HPDE6-E6E7 (cell line): ENCODE data around the gene STAT2.
A peak's percentile ranks its signal among the peaks of the same experiment; 100 is the strongest.
"Not testable (repeated sequence)": the region's sequence is repeated elsewhere in the genome, so short reads cannot be mapped to it uniquely, and the experiment has no call there.

Experiments used
- DNase-seq: peaks from one replicate; pipeline ENCODE4 v3.0.0; 2011; ENCODE audit warnings: missing footprints; ENCODE audit errors: extremely low spot score

Gene STAT2

DNA sequence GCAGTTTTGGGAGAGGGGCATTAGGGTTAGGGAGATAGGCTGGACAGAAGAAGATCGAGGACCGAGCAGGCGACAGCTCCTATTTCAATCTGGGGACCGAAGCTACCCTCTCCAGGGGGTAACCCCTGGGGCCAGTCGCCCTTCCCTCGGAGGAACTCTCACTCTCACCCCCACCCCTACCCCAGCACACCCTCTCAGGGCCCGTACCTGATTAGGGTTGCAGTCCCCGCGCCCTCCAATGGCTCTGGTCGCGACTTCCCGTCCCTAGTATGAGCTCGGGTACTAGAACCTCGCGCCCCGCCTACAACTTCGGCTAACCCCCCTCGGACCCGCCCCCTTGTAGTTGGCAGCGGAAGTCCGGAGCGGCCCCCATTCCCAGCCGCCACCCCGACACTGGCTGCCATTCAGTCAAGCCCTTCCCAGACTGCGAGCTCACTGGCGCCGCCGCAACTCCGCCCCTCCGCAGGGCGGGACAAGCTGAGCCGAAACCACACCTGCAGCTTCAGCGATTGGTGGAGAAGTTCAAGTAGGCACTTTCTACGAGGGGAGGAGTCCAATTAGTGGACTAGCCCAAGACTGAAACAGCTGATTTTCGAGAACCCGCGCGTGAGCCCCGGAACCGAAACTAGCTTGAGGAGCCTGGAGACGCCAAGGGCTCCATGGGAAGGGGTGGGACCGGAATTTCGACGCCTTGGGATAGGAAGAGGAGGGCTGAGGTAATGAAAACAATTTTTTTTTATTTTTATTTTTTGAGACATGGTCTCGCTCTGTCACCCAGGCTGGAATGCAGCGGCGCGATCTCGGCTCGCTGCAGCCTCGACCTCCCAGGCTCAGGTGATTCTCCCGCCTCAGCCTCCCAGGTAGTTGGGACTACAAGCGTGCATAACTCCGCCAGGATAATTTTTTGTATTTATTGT is at the start of gene STAT2:
Gene STAT2, minus strand, starts transcription at position 257 of the 917 bp plus-strand sequence. CDS start 3,536 bp downstream, outside the sequence.
- DNase-seq: peak; percentile 96

DNA sequence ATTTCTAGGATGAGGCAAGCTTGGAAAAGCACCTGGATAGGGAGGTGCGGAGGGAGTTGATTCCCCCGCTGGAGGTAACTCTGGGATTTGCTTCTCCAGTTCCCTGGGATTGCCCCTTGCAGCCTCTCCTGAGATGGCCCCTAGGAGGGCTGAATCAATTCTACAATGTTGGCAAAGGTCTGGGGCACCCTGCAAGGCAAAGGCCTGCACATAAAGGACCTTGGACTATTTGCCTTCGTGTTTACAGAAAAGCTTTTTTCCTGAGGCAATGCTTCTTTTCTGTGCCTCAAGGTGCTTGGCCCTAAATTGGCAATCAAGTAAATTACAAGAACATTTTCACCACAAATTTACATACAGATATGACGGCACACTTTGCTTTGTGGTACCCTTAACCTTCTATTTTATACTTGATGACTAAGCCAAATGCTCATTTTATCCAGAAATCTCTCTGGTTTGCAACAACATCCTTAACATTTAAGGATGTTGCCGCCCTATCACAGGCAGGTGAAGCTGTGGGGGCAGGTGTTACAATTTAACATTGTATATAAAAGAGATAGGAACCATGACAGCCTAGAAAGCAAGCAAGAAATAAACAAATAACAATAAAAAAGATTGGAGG is 49.0 kb upstream of the STAT2 start:
- DNase-seq: no peak

DNA sequence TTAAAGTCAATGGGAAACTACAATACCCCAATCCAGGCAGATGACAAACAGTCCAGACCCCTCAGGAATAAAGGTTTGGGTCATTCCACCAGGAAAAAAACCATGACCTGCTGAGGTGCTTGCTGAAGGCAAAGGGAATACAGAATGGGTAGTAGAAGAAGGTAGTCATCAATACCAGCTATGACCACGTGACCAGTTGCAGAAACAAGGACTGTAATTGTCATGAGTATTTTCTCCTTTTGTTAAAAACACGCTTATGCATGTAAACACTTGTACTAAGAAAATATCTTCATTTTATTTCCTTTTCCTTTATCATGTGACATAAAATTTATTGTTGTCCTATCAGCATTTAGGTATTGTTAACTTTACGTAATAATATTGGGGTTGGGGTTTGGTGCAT is 44.3 kb upstream of the STAT2 start:
- DNase-seq: not testable (repeated sequence)

DNA sequence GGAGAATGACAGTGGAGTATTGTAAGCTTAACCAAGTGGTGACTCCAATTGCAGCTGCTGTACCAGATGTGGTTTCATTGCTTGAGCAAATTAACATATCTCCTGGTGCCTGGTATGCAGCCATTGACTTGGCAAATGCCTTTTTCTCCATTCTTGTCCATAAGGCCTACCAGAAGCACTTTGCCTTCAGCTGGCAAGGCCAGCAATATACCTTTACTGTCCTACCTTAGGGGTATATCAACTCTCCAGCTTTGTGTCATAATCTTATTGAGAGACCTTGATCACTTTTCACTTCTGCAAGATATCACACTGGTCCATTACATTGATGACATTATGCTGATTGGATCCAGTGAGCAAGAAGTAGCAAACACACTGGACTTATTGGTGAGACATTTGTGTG is 41.7 kb upstream of the STAT2 start:
- not testable (repeated sequence) for DNase-seq

DNA sequence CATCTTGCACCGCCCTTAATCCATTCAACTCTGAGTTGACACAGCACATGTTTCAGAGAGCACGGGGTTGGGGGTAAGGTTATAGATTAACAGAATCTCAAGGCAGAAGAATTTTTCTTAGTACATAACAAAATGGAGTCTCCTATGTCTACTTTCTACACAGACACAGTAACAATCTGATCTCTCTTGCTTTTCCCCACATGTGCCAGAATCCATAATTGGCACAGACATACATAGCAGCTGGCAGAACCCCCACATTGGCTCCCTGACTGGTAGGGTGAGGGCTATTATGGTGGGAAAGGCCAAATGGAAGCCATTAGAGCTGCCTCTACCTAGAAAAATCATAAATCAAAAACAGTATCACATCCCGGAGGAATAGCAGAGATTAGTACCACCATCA is 41.2 kb upstream of the STAT2 start:
- DNase-seq: not testable (repeated sequence)

DNA sequence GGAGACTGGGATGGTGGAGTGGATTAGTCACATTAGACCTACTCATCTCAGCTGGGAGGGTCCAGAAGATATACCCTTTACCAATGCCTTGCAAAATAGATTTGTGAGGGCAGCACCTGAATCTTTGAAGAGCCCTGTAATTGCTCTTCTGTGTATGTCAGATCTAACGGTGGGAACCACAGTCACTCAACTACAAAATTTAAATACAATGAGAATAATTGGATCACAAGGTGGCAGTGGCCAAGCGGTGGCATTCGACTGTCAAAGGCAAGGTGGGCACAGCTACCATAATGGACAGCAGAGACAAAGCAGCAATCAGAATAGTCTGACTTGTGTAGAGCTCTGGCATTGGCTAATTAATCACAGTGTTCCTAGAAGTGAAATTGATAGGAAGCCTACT is 39.6 kb upstream of the STAT2 start:
- DNase-seq: not testable (repeated sequence)

DNA sequence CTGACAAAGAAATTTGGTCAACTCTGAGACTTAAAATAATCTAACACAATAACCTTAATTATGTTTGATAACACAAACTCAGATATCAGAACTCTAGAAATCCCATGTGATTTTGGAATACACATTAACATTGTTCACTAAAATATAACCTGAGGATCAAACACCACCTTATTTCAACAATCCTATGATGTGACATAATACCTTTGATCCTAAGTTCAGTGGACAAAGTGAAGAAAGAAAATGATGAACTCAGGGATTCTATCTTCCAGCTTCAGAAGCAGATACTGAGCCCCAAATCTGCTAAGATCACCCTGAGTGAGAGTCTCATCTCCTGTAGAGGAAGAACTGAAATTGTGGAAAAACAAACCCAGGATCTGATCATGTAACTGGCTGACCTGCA is 38.4 kb upstream of the STAT2 start:
- DNase-seq: no peak

DNA sequence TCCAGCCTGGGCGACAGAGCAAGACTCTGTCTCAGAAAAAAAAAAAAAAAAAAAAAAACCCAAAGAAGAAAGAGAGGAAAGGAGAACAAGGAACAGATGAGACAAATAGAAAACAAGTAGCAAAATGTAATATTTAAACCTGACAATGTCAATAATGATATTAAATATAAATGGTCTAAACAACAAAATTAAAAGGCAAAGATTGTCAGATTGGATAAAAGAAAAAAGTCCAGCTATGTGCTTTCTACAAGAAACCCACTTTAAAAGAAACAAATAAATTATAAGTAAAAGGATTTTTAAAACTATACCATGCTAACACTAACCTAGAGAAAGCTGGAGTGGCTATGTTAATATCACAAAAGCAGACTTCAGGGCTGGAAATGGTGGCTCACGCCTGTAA is 32.4 kb upstream of the STAT2 start:
- no peak for DNase-seq

DNA sequence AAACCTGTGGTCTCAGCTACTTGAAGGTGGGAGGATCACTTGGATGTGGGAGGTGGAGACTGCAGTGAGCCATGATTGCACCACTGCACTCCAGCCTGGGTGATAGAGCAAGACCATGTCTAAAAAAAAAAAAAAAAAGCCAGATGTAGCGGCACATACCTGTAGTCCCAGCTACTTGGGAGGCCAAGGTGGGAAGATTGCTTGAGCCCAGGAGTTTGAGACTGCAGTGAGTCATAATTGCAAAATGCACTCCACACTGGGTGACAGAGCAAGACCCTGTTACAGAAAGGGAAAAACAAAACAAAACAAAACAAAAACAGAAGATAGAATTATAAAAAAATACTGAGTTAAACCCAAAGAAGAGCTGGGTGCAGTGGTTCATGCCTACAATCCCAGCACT is 31.8 kb upstream of the STAT2 start:
- DNase-seq: no peak

DNA sequence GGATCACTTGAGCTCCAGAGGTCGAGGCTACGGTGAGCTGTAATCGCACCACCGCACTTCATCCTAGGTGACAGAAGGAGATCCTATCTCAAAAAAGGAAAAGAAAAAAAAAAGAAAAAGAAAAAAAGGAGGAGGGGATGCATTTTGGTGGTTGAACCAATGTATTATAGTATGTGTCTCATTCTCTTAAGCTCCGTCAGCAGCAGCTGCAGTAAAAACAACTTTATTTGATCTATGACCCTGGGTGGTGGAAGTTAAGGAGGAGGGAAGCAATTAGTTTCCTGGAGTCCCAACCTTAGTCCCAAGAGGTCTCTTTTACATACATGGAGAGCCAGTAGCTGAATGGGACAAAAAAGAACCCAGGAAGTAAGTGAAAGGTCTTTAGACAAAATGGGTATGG is 29.5 kb upstream of the STAT2 start:
- DNase-seq: no peak

DNA sequence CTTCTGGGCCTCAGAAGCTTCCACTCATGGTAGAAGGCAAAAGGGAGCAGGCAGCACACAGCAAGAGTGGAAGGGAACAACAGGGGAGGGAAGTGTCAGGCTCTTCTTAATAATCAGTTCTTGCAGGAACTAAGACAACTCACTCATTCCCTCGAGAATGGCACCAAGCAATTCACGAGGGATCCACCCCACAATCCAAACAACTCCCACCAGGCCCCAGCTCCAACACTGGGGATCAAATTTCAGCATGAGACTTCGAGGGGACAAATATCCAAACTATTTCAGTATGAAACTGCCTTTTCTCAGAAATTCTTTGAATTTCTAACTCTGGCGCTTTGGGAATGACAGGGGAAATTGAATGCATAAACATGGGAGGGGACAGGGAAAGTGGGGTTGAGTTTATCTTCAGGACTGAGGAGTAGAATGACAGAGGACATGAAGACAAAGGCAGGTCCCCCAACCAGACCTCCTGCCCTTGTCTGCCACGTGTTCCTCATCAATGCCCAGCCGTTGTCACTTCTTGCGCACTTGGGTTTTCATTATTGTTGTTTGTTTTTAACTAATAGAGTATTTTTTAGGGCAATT is 27.3 kb upstream of the STAT2 start:
- no peak for DNase-seq

DNA sequence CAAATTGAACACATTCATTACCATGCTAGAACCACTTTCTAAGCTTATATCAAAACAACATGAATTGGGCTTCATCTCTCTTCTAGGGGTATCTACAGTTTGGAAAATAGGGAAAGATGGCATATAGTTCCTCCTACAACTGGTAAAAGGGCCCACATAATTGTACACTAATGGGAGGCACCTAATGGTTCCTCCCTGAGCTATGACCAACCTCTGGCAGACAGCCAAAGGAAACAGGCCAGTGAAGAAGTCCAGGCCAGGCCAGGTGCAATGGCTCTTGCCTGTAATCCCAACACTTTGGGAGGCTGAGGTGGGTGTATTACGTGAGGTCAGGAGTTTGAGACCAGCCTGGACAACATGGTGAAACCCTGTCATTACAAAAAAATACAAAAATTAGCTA is 26.0 kb upstream of the STAT2 start:
- no peak for DNase-seq

DNA sequence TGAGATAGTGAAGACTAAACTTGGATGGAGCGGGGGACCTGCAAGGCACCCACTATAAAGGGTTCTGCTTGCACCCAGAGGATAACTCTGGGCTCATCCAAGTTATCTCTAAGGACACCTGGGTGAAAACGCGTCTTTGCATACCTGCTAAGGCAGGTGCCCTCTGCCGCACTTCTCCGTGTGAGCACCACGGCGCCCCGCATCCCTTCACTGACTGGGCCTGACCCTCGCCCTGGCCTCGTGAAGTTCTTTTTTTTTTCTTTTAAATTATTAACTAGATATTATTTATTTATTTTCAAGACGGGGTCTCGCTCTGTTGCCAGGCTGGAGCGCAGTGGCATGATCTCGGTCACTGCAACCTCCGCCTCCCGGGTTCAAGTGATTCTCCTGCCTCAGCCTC is 22.7 kb upstream of the STAT2 start:
- no peak for DNase-seq

DNA sequence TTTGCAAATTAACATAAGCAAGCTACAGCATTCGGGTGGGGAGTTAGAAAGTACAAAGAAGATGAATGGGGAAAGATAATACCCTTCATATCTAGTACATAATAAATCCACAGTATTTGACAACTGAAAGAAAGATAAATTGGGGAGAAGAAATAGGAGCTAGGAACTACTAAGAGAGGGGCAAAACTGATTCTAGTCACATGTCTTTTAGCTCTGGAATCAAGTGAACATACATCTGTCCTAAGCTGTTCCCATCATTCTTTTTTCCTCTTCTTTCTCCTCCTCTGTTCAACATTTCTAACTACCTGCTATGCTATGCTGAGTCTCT is 18.0 kb upstream of the STAT2 start:
- DNase-seq: no peak

DNA sequence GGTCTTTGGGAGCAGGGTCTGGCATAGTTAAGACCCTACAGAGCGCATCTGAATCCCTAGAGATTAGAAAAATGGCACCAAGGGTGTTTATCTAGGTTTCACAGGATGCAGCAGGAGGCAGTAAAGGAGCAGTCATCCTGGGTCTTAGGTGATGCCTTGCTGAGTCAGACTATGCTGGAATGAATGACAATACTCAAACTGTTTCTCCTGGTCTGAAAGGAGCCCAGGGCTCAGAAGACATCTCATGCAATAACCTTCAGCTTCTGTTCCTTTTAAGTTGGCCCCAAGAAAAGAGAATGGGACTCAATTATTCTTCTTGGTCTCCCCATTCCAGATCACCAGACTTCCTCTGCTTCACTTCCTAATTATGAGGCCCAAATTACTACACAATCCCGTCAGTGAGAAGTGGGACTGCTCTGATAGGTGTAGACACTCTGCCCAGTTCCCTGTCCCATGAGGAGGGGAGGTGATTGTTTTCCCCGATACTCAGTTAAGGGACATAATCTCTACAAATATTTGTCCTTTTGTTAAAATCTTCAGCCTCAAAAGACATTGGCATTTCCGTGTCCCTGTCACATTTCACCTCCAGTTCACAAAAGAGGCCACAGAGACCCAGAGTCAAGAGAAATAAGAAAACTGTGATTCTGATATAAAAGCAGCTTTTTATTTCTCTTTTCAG is 17.5 kb upstream of the STAT2 start:
- peak; percentile 37 for DNase-seq

DNA sequence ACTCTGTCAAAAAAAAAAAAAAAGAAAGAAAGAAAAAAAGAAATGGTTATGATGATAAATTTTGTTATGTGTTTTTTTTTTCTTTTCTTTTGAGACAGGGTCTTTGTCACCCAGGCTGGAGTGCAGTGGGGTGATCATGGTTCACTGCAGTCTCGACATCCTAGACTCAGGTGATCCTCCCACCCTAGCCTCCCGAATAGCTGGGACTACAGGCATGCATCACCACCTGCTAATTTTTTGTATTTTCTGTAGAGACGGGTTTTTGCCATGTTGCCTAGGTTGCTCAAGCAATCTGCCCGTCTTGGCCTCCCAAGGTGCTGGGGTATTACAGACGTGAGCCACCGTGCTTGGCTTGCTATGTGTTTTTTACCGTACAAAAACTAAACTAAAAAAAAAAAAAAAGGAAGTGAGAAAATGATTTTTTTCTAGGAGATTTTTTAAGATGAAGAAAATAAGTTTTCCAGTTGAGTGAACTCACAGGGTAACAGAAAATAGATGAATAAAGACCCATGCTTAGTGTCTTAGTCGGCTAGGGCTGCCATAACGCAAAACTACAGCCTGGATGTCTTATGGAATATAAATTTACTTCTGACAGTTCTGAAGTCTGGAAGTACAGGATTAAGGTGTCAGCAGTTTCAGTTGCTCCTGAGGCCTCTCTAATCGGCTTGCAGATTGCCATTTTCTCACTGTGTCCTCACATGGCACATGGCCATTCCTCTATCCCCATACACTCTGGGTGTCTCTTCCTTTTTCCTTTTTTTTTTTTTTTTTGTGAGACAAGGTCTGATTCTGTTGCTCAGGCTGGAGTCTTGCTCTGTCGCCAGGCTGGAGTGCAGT is 15.9 kb upstream of the STAT2 start:
- DNase-seq: no peak

DNA sequence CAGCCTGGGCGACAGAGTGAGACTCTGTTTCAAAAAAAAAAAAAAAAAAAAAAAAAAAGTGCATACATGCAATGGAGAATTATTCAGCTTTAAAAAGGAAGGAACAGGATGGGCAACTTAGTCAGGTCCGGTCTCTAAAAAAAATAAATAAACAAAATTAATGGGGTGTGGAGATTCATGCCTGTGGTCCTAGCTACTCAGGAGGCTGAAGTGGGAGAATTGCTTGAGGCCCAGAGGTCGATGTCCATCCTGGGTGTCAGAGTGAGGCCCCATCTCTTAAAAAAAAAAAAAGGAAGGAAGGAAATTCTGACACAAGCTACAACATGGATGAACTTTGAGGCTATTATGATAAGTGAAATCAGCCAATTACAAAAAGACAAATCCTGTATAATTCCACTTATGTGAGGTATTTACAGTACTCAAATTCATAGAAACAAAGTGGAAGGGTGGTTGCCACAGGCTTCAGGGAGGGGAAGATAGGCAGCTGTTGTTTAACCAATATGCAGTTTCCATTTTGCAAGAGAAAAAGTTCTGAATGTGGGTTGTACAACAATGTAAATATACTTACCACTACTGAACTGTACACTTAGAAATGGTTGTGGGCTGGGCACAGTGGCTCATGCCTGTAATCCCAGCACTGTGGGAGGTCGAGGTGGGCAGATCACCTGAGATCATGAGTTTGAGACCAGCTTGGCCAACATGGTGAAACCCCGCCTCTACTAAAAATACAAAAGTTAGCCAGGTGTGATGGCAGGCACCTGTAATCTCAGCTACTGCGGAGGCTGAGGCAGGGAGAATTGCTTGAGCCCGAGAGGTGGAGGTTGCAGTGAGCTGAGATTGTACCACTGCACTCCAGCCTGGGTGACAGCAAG is 15.1 kb upstream of the STAT2 start:
- no peak for DNase-seq

DNA sequence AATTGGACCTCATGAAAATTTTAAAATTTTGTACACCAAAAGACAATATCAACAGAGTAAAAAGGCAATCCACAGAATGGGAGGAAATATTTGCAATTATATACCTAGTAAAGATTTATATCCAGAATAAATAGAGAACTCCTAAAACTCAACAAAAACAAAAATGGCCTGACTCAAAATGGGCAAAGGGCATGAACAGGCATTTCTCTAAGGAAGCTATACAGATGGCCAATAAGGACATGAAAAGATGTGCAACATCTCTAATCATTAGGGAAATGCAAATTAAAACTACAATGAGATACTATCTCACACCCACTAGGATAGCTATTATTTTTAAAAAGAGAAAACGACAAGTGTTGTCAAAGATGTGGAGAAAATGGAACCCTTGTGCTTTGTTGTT is 13.6 kb upstream of the STAT2 start:
- no peak for DNase-seq

DNA sequence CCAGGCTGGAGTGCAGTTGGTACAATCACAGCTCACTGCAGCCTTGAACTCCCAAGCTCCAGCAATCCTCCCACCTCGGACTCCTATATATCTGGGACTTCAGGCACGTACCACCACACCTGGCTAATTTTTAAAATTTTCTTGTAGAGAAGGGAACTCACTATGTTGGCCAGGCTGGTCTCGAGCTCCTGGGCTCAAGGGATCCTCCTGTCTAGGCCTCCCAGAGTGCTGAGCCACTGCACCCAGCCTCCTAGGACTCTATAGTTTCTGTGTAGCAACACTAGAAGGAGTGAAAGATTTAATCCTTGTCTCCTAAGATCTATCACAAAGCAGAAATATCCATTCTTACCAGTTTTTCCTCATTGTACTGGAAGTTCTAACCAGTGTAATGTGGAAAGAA is 7.0 kb upstream of the STAT2 start:
- DNase-seq: no peak
